GDM1 (cell line): Measurements from ENCODE around the gene MARCHF4.

Experiments
- DNase-seq: peaks from one replicate; lab custom pipeline; 2025; lab: John Stamatoyannopoulos, UW

Gene MARCHF4

GRCh38 chr2:216349366-216349765 lies 22.9 kb downstream of the MARCHF4 start:
- no peak for DNase-seq

- no peak for DNase-seq
These were observed 23.5 kb downstream of the MARCHF4 start for GRCh38 chr2:216348756-216349308.

- DNase-seq: peak; percentile 75
These were observed 25.5 kb downstream of the MARCHF4 start for GRCh38 chr2:216346781-216347180.

GRCh38 chr2:216345846-216346245 lies 26.4 kb downstream of the MARCHF4 start:
- DNase-seq: no peak

- DNase-seq: no peak
These were observed 27.4 kb downstream of the MARCHF4 start for GRCh38 chr2:216344950-216345300.

GRCh38 chr2:216344206-216344949 lies 27.9 kb downstream of the MARCHF4 start:
- DNase-seq: no peak

GRCh38 chr2:216343221-216343980 lies 28.9 kb downstream of the MARCHF4 start:
- DNase-seq: no peak

- no peak for DNase-seq
These were observed 31.2 kb downstream of the MARCHF4 start for GRCh38 chr2:216341121-216341520.

- DNase-seq: no peak
These were observed 32.0 kb downstream of the MARCHF4 start for GRCh38 chr2:216340280-216340631.

GRCh38 chr2:216339456-216340279 lies 32.6 kb downstream of the MARCHF4 start:
- no peak for DNase-seq

GRCh38 chr2:216335252-216335651 lies 37.0 kb downstream of the MARCHF4 start:
- no peak for DNase-seq

GRCh38 chr2:216328347-216328746 lies 43.9 kb downstream of the MARCHF4 start:
- no peak for DNase-seq

GRCh38 chr2:216327447-216327935 lies 44.8 kb downstream of the MARCHF4 start:
- DNase-seq: no peak
